ENCODE data around the gene CCDC88A. TPM values are rescaled to one million over a fixed set of nuclear protein-coding genes. Genes with fewer than 3 reads are reported as not detected.
A peak's percentile ranks its signal among the peaks of the same experiment; 100 is the strongest.
"Not testable (repeated sequence)": the region's sequence is repeated elsewhere in the genome, so short reads cannot be mapped to it uniquely, and the experiment has no call there.

CCDC88A gene
- total and polyA plus RNA-seq, 8 donors = 10.2 to 30.1 (median 18.8) TPM

GRCh38 chr2:55363636-55364035 lies 56.0 kb downstream of the CCDC88A start:
- FAIRE-seq = no peak
- H3K9me3 ChIP-seq = no peaks in the 10 kb centered on the region
- WGBS, 2 donors = 84 to 88% methylated on average over 3 of the region's 3 CpGs
- H3K4me3 ChIP-seq = no peak overlapping the region
- intact Hi-C loops (cut with DNase I) = no loop called here
- TF ChIP-seq CTCF (IDR thresholded peaks at IDR 0.05) = no peak
- no peak for ATAC-seq
- peak overlapping the region in 2 of 4 donors; percentile 0 to 48 for H3K27ac ChIP-seq
- H3K36me3 ChIP-seq = no peaks in the 10 kb centered on the region
- no peaks in the 10 kb centered on the region for H3K27me3 ChIP-seq
- no peak for DNase-seq
- H3K4me1 ChIP-seq = peaks cover 0 to 16% (median 15%) of the 10 kb centered on the region in 3 donors

GRCh38 chr2:55361465-55362189 lies 58.0 kb downstream of the CCDC88A start:
- Histone ChIP-seq H3K4me3 (no peak overlapping the region), H3K36me3 (no peaks in the 10 kb centered on the region), H3K4me1 (peaks cover 0 to 16% (median 15%) of the 10 kb centered on the region in 3 donors), H3K9me3 (no peaks in the 10 kb centered on the region), H3K27ac (no peak overlapping the region), H3K27me3 (no peaks in the 10 kb centered on the region)
- no peak for FAIRE-seq
- DNase-seq = no peak
- intact Hi-C loops (cut with DNase I) = no loop called here
- WGBS, 2 donors = 79 to 83% methylated on average over 5 of the region's 5 CpGs
- no peak for ATAC-seq
- TF ChIP-seq CTCF (IDR thresholded peaks at IDR 0.05) = no peak

- no peak overlapping the region for H3K4me3 ChIP-seq
- no peaks in the 10 kb centered on the region for H3K27me3 ChIP-seq
- no peak for TF ChIP-seq CTCF (IDR thresholded peaks at IDR 0.05)
- 82% methylated on average over 1 of the region's 1 CpG for WGBS, 2 donors
- FAIRE-seq = no peak
- peaks cover 0 to 2% (median 0%) of the 10 kb centered on the region in 3 donors for H3K4me1 ChIP-seq
- H3K27ac ChIP-seq = no peak overlapping the region
- no peak for ATAC-seq
- no peak for DNase-seq
- H3K9me3 ChIP-seq = no peaks in the 10 kb centered on the region
- intact Hi-C loops (cut with DNase I) = no loop called here
- no peaks in the 10 kb centered on the region for H3K36me3 ChIP-seq
These were observed 61.2 kb downstream of the CCDC88A start for GRCh38 chr2:55358451-55358850.

DNA sequence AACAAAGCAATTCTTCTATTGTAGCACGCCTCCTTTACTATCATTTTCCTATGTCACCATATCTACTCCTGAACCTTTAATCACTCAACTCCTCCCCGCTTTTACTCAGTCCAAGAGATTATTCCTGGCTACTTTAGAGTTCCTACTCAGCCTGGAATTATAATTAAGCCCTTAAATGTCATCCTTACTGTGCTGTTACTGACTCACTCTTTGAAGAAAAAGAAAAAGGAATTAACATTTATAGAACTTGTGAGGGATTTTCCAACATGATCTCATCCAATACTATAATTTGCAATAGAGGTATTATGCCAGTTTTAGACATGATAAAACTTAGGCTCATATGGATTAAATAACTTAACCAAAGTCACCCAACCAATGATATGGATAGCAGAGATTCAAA lies 61.7 kb downstream of the CCDC88A start:
- ATAC-seq = no peak
- no peak for DNase-seq
- 93 to 99% methylated on average over 2 of the region's 2 CpGs for WGBS, 2 donors
- no peaks in the 10 kb centered on the region for H3K9me3 ChIP-seq
- TF ChIP-seq CTCF (IDR thresholded peaks at IDR 0.05) = no peak
- H3K36me3 ChIP-seq = no peaks in the 10 kb centered on the region
- no peak for FAIRE-seq
- H3K27me3 ChIP-seq = no peaks in the 10 kb centered on the region
- no peak overlapping the region for H3K4me3 ChIP-seq
- no peaks in the 10 kb centered on the region for H3K4me1 ChIP-seq
- intact Hi-C loops (cut with DNase I) = no loop called here
- no peak overlapping the region for H3K27ac ChIP-seq

GRCh38 chr2:55357164-55357563 lies 62.5 kb downstream of the CCDC88A start:
- TF ChIP-seq CTCF (IDR thresholded peaks at IDR 0.05) = no peak

GRCh38 chr2:55356136-55356535 lies 63.5 kb downstream of the CCDC88A start:
- H3K36me3 ChIP-seq; H3K4me1 ChIP-seq; H3K9me3 ChIP-seq; FAIRE-seq; intact Hi-C loops (cut with DNase I); H3K27ac ChIP-seq; H3K4me3 ChIP-seq; DNase-seq; H3K27me3 ChIP-seq; ATAC-seq: not testable (repeated sequence)
- 94 to 95% methylated on average over 2 of the region's 2 CpGs for WGBS, 2 donors

More at GRCh38 chr2:55357164-55357563, 62.5 kb downstream of the CCDC88A start:
- H3K4me3 ChIP-seq = no peak overlapping the region
- H3K4me1 ChIP-seq = no peaks in the 10 kb centered on the region
- H3K9me3 ChIP-seq = no peaks in the 10 kb centered on the region
- no peak overlapping the region for H3K27ac ChIP-seq
- ATAC-seq (no peak), FAIRE-seq (no peak), DNase-seq (no peak)
- no peaks in the 10 kb centered on the region for H3K36me3 ChIP-seq
- intact Hi-C loops (cut with DNase I) = no loop called here
- H3K27me3 ChIP-seq = no peaks in the 10 kb centered on the region

Data from pancreas (tissue), 10 donors.